GM18502 (cell line): ENCODE measurements around the gene AFAP1L1.

Source experiments
- ATAC-seq: cut with Tn5 transposase; IDR thresholded peaks from one replicate; pipeline ENCODE4 v1.9.1; 2021; ENCODE audit warnings: mild to moderate bottlenecking; ENCODE audit not compliant: unreplicated experiment, poor library complexity

Gene AFAP1L1

DNA sequence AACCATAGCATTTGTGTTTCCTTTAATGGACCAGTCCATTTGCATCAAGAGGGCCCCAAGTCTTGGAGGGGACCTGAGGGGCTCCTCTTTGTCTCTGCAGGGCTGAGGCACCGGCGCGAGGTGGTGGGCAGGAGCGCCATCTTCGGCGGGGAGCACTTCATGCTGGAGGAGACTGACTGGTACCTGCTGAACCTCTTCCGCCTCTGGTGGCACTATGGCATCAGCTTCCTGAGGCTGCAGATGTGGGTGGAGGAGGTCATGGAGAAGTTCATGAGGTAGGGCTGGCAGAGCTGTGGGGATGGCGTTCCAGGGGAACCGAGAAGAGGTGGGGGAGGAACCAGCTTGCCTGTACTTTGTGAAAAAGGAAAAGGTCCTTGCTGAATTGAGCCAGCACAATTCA, 92.3 kb downstream of the AFAP1L1 start:
- ATAC-seq = no peak

DNA sequence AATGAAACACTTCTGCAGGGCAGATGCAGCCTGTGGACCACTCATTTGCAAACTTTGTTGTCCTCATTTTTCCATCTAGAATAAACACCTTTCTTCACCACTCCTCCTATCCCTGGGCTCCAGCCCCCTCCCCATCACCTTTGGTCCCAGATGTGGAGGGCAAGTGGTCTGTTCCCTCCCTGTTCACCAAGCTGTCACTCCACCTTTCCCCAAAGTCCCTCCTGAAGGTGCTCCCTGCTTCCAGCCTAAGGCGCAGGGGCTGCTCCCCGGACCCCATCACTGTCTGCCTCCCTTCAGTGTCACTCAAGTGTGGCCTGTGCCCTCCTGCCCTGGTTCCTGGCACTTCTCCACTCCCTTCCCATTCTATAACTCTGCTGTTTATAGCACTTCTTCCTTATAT, 93.1 kb downstream of the AFAP1L1 start:
- no peak for ATAC-seq

DNA sequence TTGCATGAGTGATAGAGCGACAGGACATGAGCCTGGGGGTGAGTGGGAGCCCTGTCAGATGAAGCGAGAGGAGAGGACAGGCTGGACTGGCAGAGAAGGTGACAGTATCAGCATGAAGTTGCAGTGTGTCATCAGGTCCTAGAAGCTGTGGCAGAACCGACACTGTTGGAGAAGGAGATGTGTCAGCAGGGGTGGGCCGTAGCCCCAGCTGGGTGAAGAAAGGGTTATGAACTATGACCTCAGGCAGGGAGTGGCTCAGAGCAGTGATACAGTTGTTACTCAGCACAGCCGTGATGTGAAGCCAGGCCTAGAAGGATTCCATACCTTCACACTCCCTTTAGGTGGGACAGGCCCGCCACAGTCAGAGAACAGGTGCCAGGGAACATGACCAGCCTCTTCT, 93.8 kb downstream of the AFAP1L1 start:
- no peak for ATAC-seq

DNA sequence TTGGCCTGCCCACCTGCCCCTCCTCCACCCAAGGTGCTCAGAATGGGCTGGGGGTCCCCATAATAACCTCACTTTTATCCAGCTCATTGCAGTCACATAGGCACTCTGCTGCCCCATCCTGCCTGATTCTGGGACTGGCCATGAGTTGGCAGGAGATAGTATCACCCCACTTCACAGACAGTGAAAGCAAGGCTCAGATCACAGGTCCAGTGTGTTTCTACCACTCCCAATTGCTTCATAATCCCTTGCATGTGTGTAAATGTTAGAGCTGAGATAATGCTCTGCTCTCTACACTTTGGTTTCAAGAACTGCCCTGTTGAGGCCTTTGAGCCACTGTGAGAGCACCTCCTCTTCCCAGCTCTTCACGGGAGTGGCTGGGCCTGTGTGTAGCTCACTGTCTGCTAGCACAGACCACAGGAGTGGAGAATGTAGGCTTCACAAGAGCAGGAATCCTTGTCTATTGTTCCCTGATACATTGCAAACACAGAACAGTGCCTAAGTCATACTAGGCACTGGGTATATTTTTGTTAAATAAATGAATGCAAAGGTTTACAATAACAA, 94.6 kb downstream of the AFAP1L1 start:
- ATAC-seq = no peak

DNA sequence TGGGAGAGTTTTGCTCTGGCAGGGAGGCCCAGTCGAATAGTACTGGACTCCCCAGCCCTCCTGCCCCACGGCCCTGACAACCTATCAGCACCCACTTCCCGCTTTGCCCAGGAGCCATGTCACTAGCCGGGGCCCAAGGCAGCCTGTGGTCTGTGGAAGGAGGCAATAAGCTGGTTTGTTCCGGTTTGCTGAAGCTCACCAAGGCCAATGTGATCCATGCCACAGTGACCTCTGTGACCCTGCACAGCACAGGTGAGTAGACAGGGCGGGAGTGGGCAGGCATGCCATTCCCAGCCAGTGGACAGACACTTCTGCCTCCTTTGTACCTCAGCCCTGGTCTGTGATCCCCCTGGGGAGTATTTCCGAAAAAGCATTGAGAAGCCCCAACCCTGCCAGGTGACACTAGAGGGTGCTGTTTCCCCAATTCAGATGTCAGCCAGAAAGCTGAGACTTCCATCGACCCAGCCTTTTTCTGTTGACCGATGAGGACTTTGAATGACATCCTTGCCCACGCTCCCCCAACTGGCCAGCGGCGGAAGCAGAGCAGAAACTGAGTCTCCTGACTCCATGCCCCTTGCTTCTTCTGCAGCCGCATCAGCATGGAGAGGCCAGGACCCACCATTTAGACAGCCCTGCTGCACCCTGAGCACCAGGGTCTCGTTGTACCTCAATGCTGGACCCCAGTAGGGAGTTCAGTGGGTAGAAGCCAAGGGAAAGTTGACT, 95.8 kb downstream of the AFAP1L1 start:
- peak; percentile 77 for ATAC-seq

- no peak for ATAC-seq
Observed at GRCh38 chr5:149367972-149368645, 96.5 kb downstream of the AFAP1L1 start.

DNA sequence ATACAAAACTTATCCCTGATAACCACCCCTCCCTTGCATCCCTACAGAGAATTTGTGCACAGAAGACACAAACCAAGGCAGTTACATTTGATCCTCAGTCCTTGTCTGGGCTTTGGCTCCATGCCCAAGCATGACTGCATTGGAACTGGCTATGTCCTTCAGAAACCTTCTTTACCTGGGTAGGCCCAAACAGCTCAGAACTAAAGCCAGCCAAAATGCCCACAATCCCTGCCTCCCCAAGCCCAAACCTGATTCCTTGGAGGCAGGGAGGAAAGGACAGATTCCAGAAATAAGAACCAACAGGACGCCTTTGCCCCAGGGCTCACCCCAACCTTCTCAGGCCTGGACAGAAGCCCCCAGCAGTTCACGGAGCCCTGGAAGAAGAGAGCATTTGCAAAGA, 99.2 kb downstream of the AFAP1L1 start:
- ATAC-seq = no peak

- peak; percentile 87 for ATAC-seq
Observed at GRCh38 chr5:149371296-149371962, 99.8 kb downstream of the AFAP1L1 start.

GRCh38 chr5:149372076-149372795, 100.6 kb downstream of the AFAP1L1 start:
- no peak for ATAC-seq

- ATAC-seq = no peak
Observed at GRCh38 chr5:149372932-149373331, 101.3 kb downstream of the AFAP1L1 start.

GRCh38 chr5:149374303-149374702, 102.6 kb downstream of the AFAP1L1 start:
- ATAC-seq = no peak

- no peak for ATAC-seq
Observed at GRCh38 chr5:149374801-149375200, 103.1 kb downstream of the AFAP1L1 start.

DNA sequence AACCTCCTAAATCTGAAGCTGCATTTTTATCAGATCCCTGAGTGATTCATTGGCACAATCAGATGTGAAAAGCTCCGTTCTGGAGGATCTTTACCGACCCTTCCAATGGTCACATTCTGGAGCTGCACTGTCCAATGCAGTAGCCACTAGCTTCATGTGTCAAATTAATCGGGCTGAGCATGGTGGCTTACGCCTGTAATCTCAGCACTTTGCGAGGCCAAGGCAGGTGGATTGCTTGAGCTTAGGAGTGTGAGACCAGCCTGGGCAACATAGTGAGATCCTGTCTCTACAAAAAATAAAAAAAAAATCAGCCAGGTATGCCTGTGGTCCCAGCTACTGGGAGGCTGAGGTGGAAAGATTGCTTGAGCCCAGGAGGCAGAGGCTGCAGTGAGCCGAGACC, 103.8 kb downstream of the AFAP1L1 start:
- ATAC-seq = no peak

GRCh38 chr5:149376104-149376503, 104.4 kb downstream of the AFAP1L1 start:
- no peak for ATAC-seq

DNA sequence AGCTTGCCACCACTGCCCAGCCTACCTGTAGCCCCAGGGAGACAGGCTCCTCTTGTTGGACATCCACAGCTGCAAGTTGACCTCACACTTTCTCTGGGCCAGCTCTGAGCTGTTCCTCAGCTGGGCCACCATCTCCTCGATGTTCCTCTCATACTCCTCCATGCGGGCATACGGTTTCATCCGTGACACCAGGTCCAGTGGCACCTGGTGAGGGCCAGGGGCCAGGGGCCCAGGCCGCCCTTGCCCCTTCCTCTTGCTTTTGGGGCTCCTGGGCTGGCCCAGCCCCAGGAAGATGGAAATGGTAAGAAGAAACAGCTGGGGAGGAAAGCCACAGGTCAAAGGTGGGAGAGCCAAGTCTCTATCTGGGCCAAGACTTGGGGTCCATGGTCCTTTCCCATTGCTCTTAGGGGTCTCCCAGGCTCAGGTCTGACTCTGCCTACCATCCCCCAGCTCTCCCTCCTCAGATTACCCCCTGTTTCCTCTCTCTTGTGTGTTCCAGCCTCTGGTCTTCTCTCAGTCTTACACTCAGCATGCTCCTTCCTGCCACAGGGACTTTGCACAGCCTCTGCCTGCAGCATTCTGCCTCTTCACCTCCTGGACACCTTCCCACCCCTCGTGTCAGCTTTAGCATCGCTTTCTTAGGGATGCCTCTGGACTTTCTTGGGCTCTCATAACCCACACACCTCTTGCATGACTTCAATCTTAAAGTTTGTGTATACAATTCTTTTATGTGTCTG, 105.2 kb downstream of the AFAP1L1 start:
- ATAC-seq = no peak

DNA sequence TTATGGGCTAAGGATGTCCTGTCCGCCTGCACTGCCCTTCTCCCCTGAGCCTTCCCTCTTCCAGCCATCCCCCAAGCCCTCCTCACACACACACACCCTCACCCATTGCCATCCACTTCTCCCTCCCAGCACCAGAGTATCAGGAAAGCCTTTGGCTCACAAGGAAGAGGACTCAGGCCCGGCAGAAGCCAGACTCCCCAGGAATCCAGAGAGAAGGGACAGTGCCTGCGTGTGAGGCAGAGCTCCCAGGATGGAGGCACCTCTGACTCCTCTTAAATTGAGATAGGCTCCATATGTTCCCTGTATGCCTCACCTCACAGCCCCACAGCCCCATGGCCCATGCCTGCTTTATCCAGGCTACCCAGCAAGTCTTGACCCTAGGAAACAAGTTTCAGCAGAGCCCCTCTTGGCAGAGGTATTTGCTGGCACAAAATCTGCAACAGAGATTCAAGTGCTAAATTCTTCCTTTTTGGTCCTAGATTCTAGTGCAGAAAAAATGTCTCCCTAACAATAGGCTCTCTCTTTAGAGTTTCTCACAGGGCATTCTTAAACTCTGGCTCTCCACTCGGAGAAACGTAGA, 106.7 kb downstream of the AFAP1L1 start:
- ATAC-seq = no peak

GRCh38 chr5:149379177-149379761, 107.6 kb downstream of the AFAP1L1 start, which contains the start of gene IL17B:
Gene IL17B (minus strand): TSS chr5:149379292. CDS start chr5:149379225, 67 bp downstream.
- ATAC-seq = no peak

DNA sequence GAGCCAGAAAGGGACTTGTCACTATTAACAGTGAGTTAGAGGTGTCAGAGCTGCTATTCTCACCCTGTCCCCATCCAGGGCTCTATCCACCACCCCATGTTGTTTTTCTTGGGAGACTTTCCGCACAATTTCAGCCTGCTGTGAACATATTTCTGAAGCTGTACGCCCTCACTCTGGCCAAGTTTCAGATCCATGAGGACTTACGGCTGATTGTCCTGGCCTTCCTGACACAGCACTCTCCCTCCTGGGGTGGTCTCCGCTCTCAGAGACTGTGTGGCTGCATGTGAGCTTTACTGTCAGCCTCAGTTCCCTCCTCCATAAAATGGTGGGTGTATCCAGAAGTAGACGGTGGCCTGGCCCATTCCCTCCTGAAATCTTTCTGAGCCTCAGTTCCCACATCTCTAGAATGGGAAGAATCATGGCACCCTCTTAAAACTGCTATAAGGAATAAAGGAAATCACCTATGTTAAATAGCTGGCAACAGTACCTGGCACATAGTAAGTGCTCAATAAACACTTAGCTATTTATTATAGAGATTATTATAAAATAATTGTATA, 108.2 kb downstream of the AFAP1L1 start:
- no peak for ATAC-seq
